GM12878 (cell line): Measurements from ENCODE around the gene EED. TPM values are rescaled to one million over a fixed set of nuclear protein-coding genes. Genes with fewer than 3 reads are reported as not detected.

Source experiments
- ATAC-seq: fragments of 200-7000 bp; cut with Tn5 transposase; 3 replicates; pipeline ENCODE4 v1.9.1; 2020; ENCODE audit warnings: mild to moderate bottlenecking, moderate library complexity
- BruUV-seq: library from RNA; stranded (reverse); fragments of 400-500 nt; replicated peaks from 2 replicates; lab custom pipeline; 2021; lab: Mats Ljungman, UMichigan
- CTCF ChIA-PET: fragments of 300-600 bp; sonication (Branson Sonifier 250); formaldehyde crosslinking; extraction: SDS; loops from one replicate; lab custom pipeline; 2021; ENCODE audit warnings: inconsistent platforms; lab: Yijun Ruan, JAX
- POLR2A ChIA-PET: fragments of 350-600 bp; formaldehyde crosslinking; extraction: SDS; loops from one replicate; lab custom pipeline; 2021; ENCODE audit warnings: inconsistent platforms; lab: Charles Lee
- RAD21 ChIA-PET: fragments of 300-600 bp; sonication (Branson Sonifier 250); formaldehyde crosslinking; loops from one replicate; lab custom pipeline; 2023; ENCODE audit warnings: antibody characterized with exemption; ENCODE audit not compliant: unreplicated experiment; lab: Charles Lee
- SMC1A ChIA-PET: fragments of 300-600 bp; sonication (Branson Sonifier 250); formaldehyde crosslinking; loops from one replicate; lab custom pipeline; 2023; ENCODE audit not compliant: unreplicated experiment, uncharacterized antibody; lab: Charles Lee
- DNase-seq: peaks from one replicate; pipeline ENCODE4 v3.0.0-alpha.2; 2011; ENCODE audit warnings: low read depth, low spot score
- FAIRE-seq: peaks from 3 replicates; lab custom pipeline; 2011; peaks lifted over from hg19 to GRCh38; lab: Jason Lieb, UNC
- H2AFZ ChIP-seq: 2 replicates; pipeline ENCODE4 v1.6.0; 2011; ENCODE audit warnings: low read depth, low read length, control low read depth; ENCODE audit not compliant: control insufficient read depth
- H3K27ac ChIP-seq: 2 replicates; pipeline ENCODE4 v1.5.1; 2011; ENCODE audit warnings: control low read depth; ENCODE audit not compliant: control insufficient read depth, insufficient read depth
- H3K27me3 ChIP-seq, 2 experiments: replicated peaks in 1 of 2; 2 replicates each; pipeline versions ENCODE4 v1.6.0 to v1.6.1; 2011; ENCODE audit warnings: low read length in 1 of 2; ENCODE audit not compliant: control insufficient read depth in 2 of 2, insufficient read depth in 2 of 2
- H3K36me3 ChIP-seq, 2 experiments: 2 replicates each; pipeline ENCODE4 v1.5.1; 2011; ENCODE audit warnings: low read length in 1 of 2; ENCODE audit not compliant: control insufficient read depth in 2 of 2, insufficient read depth in 2 of 2
- H3K4me1 ChIP-seq: 2 replicates; pipeline ENCODE4 v1.6.1; 2011; ENCODE audit warnings: mild to moderate bottlenecking, low read length, moderate library complexity, mixed read lengths; ENCODE audit not compliant: control insufficient read depth, insufficient read depth
- H3K4me2 ChIP-seq: 2 replicates; pipeline ENCODE4 v1.6.0; 2011; ENCODE audit warnings: control low read depth; ENCODE audit not compliant: control insufficient read depth, insufficient read depth
- H3K4me3 ChIP-seq: fragments of 200-600 bp; sonication (generic); 2 replicates; pipeline ENCODE4 v1.5.1; 2016
- H3K79me2 ChIP-seq: 2 replicates; pipeline ENCODE4 v1.6.0; 2011; ENCODE audit warnings: low read length; ENCODE audit not compliant: control insufficient read depth, insufficient read depth
- H3K9ac ChIP-seq: 2 replicates; pipeline ENCODE4 v1.8.0; 2011; ENCODE audit warnings: low read length, control low read depth, mixed read lengths; ENCODE audit not compliant: control insufficient read depth, insufficient read depth
- H3K9me3 ChIP-seq: replicated peaks from 3 replicates; pipeline ENCODE4 v1.5.1; 2011; ENCODE audit warnings: mild to moderate bottlenecking, low read length; ENCODE audit not compliant: control insufficient read depth, insufficient read depth
- H4K20me1 ChIP-seq: 2 replicates; pipeline ENCODE4 v1.6.0; 2011; ENCODE audit not compliant: control insufficient read depth, insufficient read depth
- BCL11A ChIP-seq: IDR thresholded peaks from 2 replicates; pipeline ENCODE4 v1.6.1; 2011; ENCODE audit warnings: low read depth, low read length
- in situ Hi-C: fragments of 300-500 bp; cut with MboI; formaldehyde crosslinking; loops from 9 replicates; pipeline ENCODE4 v1.14.3; 2018; ENCODE audit warnings: mixed read lengths
- intact Hi-C: fragments of 100-400 bp; cut with micrococcal nuclease; formaldehyde crosslinking; loops from one replicate; pipeline ENCODE4 v1.14.2; 2022; ENCODE audit not compliant: unreplicated experiment
- polyA plus RNA-seq, 11 experiments: library from polyadenylated mRNA; depleted of rRNA in 4 of 11; unstranded in 6 of 11; stranded (reverse) in 5 of 11; fragments of >200 nt; fragmentation: Nextera tagmentation in 4 of 11; fragmentation: Illumina TruSeq in 1 of 11; extraction: Ambion mirVana in 4 of 11; extraction: Trizol in 1 of 11; gene quantifications; 1 replicate in 1 of 11; 2 replicates in 10 of 11; pipeline versions ENCODE4 v1.2.1 to v1.2.3, GENCODE V29; 2011 to 2016; ENCODE audit warnings: inconsistent platforms in 2 of 11, missing spikeins in 2 of 11, low read depth in 1 of 11
- total RNA-seq, 4 experiments: library from RNA; depleted of rRNA in 3 of 4; stranded (reverse); fragments of >200 nt in 3 of 4; fragmentation: Illumina TruSeq in 1 of 4; extraction: Trizol in 1 of 4; gene quantifications; 2 replicates each; pipeline versions ENCODE4 v1.2.1 to v1.2.3, GENCODE V29; 2013 to 2021
- TF ChIP-seq, protein P1 (sequence below): fragments of 450-650 bp; formaldehyde crosslinking; IDR thresholded peaks from 2 replicates; pipeline ENCODE4 v1.5.0; 2022; ENCODE audit warnings: mild to moderate bottlenecking, missing genetic modification characterization
- TF ChIP-seq, protein P2 (sequence below): fragments of 450-650 bp; IDR thresholded peaks from 2 replicates; pipeline ENCODE4 v1.6.1; 2017; ENCODE audit warnings: mild to moderate bottlenecking, moderate library complexity
- TF ChIP-seq, protein P3 (sequence below): fragments of 450-650 bp; IDR thresholded peaks from 2 replicates; pipeline ENCODE4 v1.6.1; 2016; ENCODE audit warnings: mild to moderate bottlenecking
- TF ChIP-seq, protein P4 (sequence below): fragments of 450-650 bp; formaldehyde crosslinking; IDR thresholded peaks from 2 replicates; pipeline ENCODE4 v1.4.0; 2020; ENCODE audit warnings: mild to moderate bottlenecking, moderate library complexity

Gene EED
- total and polyA plus RNA-seq, 10 of the 15 experiments (the other 5 are each of a cell fraction or from before 2014, with no cell fraction given): 41.5 to 140 (median 72.2) TPM

DNA sequence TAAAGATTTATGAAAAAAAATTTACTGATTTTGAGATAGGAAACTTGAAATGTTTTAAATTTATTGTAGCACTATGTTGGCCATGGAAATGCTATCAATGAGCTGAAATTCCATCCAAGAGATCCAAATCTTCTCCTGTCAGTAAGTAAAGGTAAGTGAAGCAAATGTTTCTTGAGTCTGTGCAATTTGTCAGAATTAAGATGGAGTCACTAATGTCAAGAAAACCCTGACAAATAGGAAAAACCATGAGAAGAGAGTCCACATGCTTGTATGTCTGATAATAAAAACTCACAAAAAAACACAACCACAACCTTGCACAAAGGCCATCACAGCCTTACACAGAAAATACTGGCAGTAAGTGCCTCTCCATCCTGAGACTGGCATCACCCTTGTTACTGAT lies 12.9 kb downstream of the EED start:
- H3K9ac ChIP-seq: no peak overlapping the region
- peaks cover 12 to 20% of the 10 kb centered on the region in 2 experiments for H3K36me3 ChIP-seq
- no peaks in the 10 kb centered on the region for H3K27me3 ChIP-seq
- ChIA-PET SMC1A (interaction anchor here (0.7 to 1.0 kb wide), 2 partner anchors 9 to 141 kb away, joined by 3 read pairs; no protein-coding TSS in a partner anchor), CTCF (no interaction called here), POLR2A (interaction anchor here (0.6 to 0.7 kb wide), 3 partner anchors 132 to 266 kb away, joined by 3 to 10 read pairs (median 3); no protein-coding TSS in a partner anchor), RAD21 (interaction anchor here (0.6 kb wide), 1 partner anchor 89 kb away, joined by 3 read pairs; no protein-coding TSS in a partner anchor)
- no peaks in the 10 kb centered on the region for H3K9me3 ChIP-seq
- no peak for DNase-seq
- H3K27ac ChIP-seq: peak overlapping the region; percentile 33; the same call in 1 of the 2 replicates
- in situ Hi-C loops (no loop called here), intact Hi-C loops (no loop called here)
- peaks cover 14% of the 10 kb centered on the region for H3K4me1 ChIP-seq
- no peak overlapping the region for H3K4me2 ChIP-seq
- H2AFZ ChIP-seq: no peak overlapping the region
- H4K20me1 ChIP-seq: no peaks in the 10 kb centered on the region
- no peak overlapping the region for H3K4me3 ChIP-seq
- no peak for FAIRE-seq
- TSS peak; percentile 21 for BruUV-seq
- H3K79me2 ChIP-seq: peaks cover 59% of the 10 kb centered on the region
- no peak for ATAC-seq
- no peak for TF ChIP-seq BCL11A
- TF ChIP-seq, protein P1, sequence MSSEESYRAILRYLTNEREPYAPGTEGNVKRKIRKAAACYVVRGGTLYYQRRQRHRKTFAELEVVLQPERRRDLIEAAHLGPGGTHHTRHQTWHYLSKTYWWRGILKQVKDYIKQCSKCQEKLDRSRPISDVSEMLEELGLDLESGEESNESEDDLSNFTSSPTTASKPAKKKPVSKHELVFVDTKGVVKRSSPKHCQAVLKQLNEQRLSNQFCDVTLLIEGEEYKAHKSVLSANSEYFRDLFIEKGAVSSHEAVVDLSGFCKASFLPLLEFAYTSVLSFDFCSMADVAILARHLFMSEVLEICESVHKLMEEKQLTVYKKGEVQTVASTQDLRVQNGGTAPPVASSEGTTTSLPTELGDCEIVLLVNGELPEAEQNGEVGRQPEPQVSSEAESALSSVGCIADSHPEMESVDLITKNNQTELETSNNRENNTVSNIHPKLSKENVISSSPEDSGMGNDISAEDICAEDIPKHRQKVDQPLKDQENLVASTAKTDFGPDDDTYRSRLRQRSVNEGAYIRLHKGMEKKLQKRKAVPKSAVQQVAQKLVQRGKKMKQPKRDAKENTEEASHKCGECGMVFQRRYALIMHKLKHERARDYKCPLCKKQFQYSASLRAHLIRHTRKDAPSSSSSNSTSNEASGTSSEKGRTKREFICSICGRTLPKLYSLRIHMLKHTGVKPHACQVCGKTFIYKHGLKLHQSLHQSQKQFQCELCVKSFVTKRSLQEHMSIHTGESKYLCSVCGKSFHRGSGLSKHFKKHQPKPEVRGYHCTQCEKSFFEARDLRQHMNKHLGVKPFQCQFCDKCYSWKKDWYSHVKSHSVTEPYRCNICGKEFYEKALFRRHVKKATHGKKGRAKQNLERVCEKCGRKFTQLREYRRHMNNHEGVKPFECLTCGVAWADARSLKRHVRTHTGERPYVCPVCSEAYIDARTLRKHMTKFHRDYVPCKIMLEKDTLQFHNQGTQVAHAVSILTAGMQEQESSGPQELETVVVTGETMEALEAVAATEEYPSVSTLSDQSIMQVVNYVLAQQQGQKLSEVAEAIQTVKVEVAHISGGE (CRISPR knock-in tag): 0 out of 2 replicates have a peak, but pooled peaks have one; percentile 18
- TF ChIP-seq, protein P2, sequence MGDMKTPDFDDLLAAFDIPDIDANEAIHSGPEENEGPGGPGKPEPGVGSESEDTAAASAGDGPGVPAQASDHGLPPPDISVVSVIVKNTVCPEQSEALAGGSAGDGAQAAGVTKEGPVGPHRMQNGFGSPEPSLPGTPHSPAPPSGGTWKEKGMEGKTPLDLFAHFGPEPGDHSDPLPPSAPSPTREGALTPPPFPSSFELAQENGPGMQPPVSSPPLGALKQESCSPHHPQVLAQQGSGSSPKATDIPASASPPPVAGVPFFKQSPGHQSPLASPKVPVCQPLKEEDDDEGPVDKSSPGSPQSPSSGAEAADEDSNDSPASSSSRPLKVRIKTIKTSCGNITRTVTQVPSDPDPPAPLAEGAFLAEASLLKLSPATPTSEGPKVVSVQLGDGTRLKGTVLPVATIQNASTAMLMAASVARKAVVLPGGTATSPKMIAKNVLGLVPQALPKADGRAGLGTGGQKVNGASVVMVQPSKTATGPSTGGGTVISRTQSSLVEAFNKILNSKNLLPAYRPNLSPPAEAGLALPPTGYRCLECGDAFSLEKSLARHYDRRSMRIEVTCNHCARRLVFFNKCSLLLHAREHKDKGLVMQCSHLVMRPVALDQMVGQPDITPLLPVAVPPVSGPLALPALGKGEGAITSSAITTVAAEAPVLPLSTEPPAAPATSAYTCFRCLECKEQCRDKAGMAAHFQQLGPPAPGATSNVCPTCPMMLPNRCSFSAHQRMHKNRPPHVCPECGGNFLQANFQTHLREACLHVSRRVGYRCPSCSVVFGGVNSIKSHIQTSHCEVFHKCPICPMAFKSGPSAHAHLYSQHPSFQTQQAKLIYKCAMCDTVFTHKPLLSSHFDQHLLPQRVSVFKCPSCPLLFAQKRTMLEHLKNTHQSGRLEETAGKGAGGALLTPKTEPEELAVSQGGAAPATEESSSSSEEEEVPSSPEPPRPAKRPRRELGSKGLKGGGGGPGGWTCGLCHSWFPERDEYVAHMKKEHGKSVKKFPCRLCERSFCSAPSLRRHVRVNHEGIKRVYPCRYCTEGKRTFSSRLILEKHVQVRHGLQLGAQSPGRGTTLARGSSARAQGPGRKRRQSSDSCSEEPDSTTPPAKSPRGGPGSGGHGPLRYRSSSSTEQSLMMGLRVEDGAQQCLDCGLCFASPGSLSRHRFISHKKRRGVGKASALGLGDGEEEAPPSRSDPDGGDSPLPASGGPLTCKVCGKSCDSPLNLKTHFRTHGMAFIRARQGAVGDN: peak; percentile 86
- TF ChIP-seq, protein P3, sequence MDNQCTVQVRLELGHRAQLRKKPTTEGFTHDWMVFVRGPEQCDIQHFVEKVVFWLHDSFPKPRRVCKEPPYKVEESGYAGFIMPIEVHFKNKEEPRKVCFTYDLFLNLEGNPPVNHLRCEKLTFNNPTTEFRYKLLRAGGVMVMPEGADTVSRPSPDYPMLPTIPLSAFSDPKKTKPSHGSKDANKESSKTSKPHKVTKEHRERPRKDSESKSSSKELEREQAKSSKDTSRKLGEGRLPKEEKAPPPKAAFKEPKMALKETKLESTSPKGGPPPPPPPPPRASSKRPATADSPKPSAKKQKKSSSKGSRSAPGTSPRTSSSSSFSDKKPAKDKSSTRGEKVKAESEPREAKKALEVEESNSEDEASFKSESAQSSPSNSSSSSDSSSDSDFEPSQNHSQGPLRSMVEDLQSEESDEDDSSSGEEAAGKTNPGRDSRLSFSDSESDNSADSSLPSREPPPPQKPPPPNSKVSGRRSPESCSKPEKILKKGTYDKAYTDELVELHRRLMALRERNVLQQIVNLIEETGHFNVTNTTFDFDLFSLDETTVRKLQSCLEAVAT: no peak
- TF ChIP-seq, protein P4, sequence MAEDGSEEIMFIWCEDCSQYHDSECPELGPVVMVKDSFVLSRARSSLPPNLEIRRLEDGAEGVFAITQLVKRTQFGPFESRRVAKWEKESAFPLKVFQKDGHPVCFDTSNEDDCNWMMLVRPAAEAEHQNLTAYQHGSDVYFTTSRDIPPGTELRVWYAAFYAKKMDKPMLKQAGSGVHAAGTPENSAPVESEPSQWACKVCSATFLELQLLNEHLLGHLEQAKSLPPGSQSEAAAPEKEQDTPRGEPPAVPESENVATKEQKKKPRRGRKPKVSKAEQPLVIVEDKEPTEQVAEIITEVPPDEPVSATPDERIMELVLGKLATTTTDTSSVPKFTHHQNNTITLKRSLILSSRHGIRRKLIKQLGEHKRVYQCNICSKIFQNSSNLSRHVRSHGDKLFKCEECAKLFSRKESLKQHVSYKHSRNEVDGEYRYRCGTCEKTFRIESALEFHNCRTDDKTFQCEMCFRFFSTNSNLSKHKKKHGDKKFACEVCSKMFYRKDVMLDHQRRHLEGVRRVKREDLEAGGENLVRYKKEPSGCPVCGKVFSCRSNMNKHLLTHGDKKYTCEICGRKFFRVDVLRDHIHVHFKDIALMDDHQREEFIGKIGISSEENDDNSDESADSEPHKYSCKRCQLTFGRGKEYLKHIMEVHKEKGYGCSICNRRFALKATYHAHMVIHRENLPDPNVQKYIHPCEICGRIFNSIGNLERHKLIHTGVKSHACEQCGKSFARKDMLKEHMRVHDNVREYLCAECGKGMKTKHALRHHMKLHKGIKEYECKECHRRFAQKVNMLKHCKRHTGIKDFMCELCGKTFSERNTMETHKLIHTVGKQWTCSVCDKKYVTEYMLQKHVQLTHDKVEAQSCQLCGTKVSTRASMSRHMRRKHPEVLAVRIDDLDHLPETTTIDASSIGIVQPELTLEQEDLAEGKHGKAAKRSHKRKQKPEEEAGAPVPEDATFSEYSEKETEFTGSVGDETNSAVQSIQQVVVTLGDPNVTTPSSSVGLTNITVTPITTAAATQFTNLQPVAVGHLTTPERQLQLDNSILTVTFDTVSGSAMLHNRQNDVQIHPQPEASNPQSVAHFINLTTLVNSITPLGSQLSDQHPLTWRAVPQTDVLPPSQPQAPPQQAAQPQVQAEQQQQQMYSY (CRISPR knock-in tag): 0 out of 2 replicates have a peak, but pooled peaks have one; percentile 28
